Stimulated activated CD4-positive, alpha-beta T cell treated with anti-CD3 and anti-CD28 coated beads, Interleukin-1b, Interleukin-23, amount 100 ng/mL, for 48 hours (primary cell): ENCODE data around the gene VPS11.
"Not testable (repeated sequence)": the region's sequence is repeated elsewhere in the genome, so short reads cannot be mapped to it uniquely, and the experiment has no call there.

ENCODE experiments used
- DNase-seq: peaks from one replicate; pipeline ENCODE4 v3.0.0-alpha.2; 2020

VPS11 gene

GRCh38 chr11:119084663-119085436 lies 17.2 kb downstream of the VPS11 start, which contains the start of gene HMBS:
HMBS (plus strand) TSS chr11:119084881; CDS start chr11:119085034, 153 bp downstream.
- DNase-seq, result peak; percentile 93

GRCh38 chr11:119085437-119085847 lies 17.8 kb downstream of the VPS11 start:
- peak; percentile 49 for DNase-seq

DNA sequence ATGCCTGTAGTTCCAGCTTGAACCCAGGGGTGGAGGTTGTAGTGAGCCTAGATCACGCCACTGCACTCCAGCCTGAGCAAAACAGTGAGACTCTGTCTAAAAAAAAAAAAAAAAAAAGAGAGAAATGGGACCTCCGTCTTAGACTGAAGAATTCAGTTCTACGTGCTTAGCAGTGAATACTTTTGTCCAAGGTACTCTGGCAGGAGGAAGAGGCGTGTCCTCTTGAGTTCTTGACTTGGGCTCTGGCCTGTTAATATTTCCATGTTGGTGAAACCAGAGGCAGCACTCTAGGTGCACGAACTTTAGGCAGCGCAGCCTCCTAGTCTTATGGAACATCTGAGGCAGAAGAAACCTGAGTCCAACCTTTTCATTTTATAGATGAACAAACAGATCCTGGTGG lies 19.5 kb downstream of the VPS11 start:
- DNase-seq, result no peak

- no peak for DNase-seq
Observed at GRCh38 chr11:119087747-119088241, 20.2 kb downstream of the VPS11 start.

DNA sequence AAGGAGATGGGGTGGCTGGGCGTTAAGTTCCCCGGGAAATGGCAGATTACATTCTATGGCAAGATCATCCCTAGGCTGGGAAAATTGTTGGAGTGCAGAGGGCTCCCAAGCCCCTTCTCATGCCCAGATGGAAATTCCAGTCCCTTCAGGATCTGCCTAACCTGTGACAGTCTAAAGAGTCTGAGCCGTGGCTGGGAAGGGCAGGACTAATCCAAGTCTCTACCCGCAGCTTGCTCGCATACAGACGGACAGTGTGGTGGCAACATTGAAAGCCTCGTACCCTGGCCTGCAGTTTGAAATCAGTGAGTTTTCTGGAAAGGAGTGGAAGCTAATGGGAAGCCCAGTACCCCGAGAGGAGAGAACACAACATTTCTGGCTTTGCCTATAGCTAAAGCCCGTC lies 20.8 kb downstream of the VPS11 start:
- DNase-seq, result no peak

- DNase-seq, result no peak
Observed at GRCh38 chr11:119089319-119089718, 21.7 kb downstream of the VPS11 start.

GRCh38 chr11:119091178-119091577 lies 23.6 kb downstream of the VPS11 start:
- DNase-seq, result no peak

DNA sequence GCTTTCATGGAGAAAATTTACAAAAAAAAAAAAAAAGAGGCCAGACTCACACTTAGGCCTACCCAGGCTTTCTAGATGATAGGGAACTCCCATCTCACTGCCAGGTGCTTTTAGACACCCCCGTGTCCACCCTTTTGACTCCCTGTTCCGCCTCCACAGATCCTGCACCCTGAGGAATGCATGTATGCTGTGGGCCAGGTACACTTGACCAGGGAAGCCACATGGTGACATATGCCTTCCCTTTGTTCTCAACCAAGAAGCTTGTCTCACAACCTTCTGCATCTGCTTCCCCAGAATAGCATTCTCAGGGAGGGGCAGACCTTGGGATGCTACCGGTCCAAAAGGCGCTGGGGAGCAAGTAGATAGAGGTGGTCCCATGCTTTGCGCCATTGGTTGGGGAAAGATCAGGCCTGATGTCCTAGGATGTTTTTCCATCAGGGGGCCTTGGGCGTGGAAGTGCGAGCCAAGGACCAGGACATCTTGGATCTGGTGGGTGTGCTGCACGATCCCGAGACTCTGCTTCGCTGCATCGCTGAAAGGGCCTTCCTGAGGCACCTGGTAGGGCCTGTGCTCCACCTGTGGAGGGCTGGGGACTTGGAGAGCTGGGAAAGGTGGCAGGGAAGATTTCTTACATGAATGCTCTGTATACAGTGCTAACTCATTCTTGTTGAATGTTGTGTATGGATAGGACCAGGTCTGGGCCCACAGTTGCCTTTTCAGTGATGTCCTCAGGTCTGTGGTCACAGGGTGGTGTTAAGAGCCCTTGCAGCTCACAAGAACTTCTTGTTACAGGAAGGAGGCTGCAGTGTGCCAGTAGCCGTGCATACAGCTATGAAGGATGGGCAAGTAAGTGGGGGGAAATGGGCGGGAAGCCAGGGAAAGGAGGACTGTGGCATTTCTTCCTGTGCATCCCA lies 24.6 kb downstream of the VPS11 start:
- DNase-seq, result no peak

- DNase-seq, result no peak
Observed at GRCh38 chr11:119092880-119093842, 25.5 kb downstream of the VPS11 start.

DNA sequence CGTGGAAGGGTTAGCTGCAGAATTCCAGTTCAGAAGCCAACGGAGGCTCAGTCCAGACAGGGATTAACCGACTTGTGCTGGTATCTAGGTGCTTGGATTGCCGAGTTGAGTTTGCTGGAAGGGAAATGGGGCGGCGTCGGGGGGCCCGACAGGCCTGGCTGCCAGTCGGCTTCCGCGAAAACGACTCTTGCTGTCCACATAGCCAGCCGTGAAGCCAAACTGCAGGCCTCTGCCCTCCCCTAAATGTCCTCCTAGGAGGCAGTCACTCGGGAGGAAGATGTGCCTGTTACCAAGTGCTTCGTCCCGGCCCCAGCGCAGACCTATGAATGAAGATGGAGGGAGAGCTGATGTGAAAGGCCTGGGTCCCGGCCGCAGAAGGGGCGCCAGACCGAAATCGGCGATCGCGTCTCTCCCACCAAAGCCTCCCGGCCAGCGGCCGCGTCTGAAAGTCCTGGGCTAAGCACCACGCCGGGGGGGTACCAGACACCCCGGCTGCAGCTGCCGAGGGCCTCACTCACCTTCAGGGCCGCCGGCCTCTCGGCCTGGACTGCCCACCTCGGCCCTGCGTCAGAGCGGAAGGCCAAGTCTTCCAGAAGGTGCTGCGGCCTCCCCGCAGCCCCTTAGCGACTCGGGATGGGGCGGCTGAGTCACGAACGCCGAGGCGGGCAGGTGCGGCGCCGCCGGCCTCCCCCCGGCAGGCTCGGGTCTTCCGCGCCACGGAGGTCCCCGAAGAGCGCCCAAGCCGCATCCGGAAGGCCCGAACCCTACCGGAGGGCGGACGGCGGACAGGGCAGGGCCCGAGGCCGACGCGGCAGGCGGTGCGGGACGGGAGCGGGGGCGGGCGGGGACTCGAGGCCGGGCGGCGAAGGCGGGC lies 26.6 kb downstream of the VPS11 start:
- DNase-seq, result peak; percentile 45

DNA sequence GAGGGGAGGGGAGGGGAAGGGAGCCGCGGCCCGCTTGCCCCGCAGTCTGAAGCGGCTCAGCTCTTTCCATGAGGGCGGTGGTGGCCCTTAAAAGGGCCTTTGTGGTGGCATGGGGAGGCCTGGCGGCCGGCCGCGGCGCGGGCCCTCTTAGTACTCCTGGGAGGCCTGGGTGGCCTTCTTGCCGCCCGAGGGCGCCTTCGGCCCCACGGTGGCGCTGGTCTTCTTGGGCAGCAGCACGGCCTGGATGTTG lies 27.1 kb downstream of the VPS11 start:
- DNase-seq, result no peak

DNA sequence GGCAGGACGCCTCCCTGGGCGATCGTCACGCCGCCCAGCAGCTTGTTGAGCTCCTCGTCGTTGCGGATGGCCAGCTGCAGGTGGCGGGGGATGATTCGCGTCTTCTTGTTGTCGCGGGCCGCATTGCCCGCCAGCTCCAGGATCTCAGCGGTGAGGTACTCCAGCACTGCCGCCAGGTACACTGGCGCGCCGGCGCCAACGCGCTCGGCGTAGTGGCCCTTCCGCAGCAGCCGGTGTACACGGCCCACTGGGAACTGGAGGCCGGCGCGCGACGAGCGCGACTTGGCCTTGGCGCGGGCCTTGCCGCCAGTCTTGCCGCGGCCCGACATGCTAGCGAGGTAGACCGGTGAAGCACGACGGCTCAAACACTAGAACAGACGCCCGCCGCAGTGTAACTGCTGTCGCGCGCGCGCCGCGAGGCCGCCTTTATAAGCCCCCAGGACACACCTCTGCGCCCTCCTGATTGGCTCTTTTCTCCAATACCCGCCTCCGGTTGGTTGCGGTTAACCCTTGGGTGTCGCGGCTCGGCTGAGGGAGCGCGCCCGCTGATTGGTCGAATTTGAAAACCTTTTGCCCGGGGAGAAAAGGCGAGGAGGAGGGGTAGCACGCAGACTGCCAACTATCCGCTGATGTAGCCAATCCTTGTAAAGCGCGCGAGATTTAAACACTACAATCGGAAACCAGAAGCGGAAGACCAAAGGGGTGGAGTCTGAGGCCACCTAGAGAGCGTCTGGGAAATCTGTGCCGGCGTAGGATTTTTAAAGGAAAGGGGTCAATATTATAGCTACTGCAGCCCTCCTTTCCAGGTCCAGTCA lies 27.7 kb downstream of the VPS11 start:
- peak; percentile 100 for DNase-seq

- DNase-seq, result no peak
Observed at GRCh38 chr11:119099711-119100110, 32.1 kb downstream of the VPS11 start.

GRCh38 chr11:119100246-119100970 lies 32.8 kb downstream of the VPS11 start:
- no peak for DNase-seq

GRCh38 chr11:119100994-119101758 lies 33.6 kb downstream of the VPS11 start:
- peak; percentile 37 for DNase-seq

DNA sequence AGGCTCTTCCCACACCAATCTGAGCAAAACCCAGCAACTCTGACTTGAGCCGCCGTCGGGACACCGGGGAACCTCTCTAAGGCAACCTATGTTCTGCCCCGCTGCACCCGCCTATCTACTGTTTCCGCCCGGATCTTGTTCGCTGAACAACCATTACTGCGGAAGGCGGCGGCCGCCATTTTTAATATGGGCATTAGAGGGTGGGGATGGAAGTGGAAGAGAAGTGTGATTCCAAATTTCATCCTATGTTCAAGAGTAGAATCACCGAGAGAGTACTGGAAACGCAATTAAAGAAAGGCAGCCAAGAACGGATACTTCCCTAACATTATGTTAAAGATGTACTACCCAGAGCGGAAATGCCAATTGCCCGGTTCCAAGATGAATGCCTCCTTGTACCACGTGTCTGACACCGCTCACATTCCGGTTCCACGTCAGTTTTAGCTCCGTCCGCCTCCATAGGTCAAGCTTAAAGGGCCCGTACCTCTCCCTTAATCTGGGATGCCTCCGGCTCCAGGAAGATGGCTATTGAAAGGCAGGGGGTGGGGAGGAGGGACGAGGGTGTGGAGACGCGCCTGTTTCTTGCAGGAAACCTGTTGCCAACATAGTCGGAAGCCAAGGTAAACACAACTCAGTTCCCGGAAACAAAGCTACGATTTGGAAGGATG lies 34.3 kb downstream of the VPS11 start, which contains the start of gene DPAGT1:
DPAGT1 (minus strand) TSS at position 95 of the 665 bp plus-strand sequence. CDS start 198 bp downstream, outside the sequence.
- peak; percentile 88 for DNase-seq

GRCh38 chr11:119103161-119103664 lies 35.6 kb downstream of the VPS11 start:
- DNase-seq, result not testable (repeated sequence)

GRCh38 chr11:119103793-119104192 lies 36.2 kb downstream of the VPS11 start:
- no peak for DNase-seq
